ENCODE measurements around the gene CLDN34. TPM values are rescaled to one million over a fixed set of nuclear protein-coding genes. Genes with fewer than 3 reads are reported as not detected.

The CLDN34 gene
- polyA plus RNA-seq, 1 donor: not detected

- DNase-seq (ENCODE audit: low read depth): no peak
Measured at GRCh38 chrX:10015723-10016518, 48.8 kb downstream of the CLDN34 start.

- no peak for DNase-seq (ENCODE audit: low read depth)
Measured at GRCh38 chrX:10016519-10017132, 49.5 kb downstream of the CLDN34 start.

- no peak for DNase-seq (ENCODE audit: low read depth)
Measured at GRCh38 chrX:10017872-10018271, 50.7 kb downstream of the CLDN34 start.

Other genes with a start within 250 kb of the CLDN34 start
- 0.87 TPM for gene GPR143, start 201.5 kb upstream of the CLDN34 start, polyA plus RNA-seq (ENCODE audit: insufficient read length)
- gene SHROOM2, start 180.9 kb upstream of the CLDN34 start, polyA plus RNA-seq (ENCODE audit: insufficient read length): 1.7 TPM
- 13.6 TPM for gene CLCN4, start 189.6 kb downstream of the CLDN34 start, polyA plus RNA-seq (ENCODE audit: insufficient read length)